Activated CD8-positive, alpha-beta memory T cell treated with anti-CD3 and anti-CD28 coated beads for 24 hours (primary cell): ENCODE data around the gene ANKLE1.
A peak's percentile ranks its signal among the peaks of the same experiment; 100 is the strongest.

Source experiments
- DNase-seq: peaks from one replicate; pipeline ENCODE4 v3.0.0-alpha.2; 2020

The ANKLE1 gene

GRCh38 chr19:17309198-17309964 lies 27.7 kb downstream of the ANKLE1 start, which contains the start of gene DDA1:
DDA1 (plus strand) TSS chr19:17309563; CDS start chr19:17309655, 92 bp downstream.
- peak; percentile 97 for DNase-seq

GRCh38 chr19:17309965-17310461 lies 28.3 kb downstream of the ANKLE1 start:
- no peak for DNase-seq

DNA sequence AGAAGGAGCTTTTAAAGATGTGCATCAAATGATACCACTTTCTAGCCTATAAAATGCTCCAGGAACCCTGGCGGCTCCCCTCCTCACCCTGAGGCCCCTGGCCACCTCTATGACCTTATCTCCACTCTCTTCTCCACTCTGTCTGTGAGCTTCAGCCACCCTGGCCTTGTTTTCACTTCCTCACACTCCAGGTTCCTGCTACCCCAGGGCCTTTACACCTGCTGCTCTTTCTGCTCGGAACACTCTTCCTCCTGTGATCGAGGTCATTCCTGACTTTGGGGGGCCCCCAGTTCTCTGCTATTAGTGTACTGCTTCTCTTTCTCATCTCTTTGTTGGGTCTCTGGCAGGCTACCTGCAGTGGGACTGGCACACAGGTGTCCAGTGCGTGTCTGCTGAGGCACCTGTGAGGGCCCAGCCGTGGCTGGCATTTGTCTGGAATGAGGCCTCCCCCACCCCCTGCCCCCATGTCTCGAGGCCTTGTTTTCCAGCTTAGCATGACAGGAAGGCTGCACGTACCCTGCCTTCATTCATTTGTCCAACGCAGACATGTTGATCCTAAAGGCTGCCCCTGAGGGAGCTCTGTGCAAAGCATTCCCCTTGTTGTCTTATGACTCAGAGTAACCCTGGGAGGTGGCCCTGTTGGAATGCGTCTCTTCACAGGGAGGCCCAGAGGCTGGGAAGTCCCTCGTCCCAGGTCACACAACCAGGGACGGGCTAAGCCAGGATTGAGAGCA lies 29.9 kb downstream of the ANKLE1 start:
- no peak for DNase-seq

DNA sequence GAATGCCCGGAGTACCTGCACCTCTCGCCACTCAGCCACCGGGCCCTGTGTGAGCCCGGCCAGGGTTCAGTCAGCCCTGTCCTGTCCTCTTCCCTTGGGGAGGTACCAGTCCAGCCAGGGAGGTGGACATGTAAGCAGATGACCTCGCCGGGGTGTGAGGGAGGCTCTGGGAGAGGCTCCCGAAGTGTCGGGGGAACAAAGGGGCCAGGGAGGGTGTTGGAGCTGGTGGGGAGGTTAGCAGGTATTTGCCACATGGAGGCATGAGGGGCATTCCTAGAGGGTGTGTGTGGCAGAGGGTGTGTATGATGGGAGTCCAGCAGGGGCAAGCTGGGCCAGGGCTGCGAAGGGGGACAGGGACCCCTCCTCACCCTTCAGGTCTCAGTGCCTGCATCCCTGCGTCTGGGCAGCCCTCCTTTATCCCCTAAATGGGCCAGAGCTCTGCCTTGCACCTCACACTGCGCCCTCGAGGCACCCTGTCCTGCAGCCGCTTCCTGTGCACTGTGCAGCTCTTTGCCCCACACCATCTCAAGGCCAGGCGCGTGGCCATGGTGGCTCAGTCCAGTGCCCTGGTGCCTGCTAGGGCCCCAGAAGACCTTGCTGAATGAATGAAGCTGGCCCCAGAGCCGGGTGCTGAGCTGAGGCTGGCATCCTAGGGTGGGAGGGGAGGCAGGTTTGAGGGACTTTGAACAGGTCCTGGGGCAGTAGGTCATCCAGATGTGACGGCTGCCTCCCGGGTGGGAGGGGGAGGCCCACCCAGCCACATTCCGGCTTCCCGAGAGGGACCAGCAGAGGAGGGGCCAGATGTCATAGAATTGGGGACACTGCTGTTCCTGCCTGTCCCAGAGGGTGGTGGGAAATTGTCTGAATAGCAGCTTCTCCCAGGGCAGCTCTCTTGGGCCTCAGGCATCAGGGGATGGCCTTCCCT lies 30.8 kb downstream of the ANKLE1 start:
- DNase-seq: no peak

- no peak for DNase-seq
These were observed 32.4 kb downstream of the ANKLE1 start for GRCh38 chr19:17314007-17314593.

DNA sequence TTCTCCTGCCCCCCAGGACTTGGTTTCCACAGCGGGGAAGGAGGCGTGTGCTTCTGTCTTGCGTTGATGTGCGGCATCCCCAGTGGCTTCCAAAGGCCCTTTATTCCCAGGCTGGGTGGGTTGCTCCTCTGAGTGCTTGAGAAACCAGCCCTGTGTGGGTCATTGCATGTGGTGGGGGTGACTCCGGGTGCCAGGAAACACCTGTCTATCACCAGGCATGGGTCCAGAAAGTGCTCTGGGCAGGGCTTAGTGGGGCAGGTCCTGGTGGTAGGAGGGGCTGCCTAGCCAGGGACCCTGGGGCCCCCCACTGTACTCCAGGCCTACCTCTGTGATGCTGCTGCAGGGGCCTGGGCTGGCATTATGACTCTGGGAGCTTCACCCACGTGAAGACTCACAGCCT lies 37.3 kb downstream of the ANKLE1 start:
- DNase-seq: no peak

DNA sequence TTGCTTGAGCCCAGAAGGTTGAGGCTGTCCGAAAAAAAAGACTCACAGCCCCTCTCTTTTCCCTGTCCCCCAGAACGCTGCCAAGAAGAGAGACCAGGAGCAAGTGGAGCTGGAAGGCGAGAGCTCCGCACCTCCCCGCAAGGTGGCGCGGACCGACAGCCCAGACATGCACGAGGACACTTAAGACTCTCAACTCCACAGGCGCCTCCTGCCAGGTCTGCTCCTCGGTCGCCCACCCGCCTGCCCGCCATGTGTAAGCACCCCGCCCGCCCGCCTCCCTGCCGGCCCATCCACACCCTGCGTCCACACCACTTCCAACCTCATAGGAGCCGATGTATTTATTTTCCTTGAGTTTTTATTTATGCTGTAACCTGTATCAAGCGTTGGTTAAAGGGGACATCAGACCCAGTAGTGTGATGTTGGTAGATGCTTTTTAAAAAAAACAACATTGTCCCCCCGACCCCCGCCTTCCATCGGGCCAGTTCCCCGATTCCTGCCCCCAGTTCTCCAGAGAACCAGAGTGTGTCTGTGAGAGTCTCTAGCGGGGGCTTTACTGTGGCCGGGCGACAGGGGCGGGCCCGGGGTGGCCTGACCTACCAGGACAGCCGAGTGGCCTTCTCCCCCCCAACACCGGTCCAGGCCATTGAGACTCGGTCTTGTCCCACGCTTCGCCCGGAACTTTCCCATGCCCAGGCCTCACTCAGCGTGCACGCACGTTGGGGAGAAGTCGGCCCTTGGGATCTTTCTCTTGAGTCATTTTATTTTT lies 38.0 kb downstream of the ANKLE1 start:
- no peak for DNase-seq

GRCh38 chr19:17320435-17320834 lies 38.7 kb downstream of the ANKLE1 start:
- DNase-seq: no peak

GRCh38 chr19:17321655-17322489 lies 40.2 kb downstream of the ANKLE1 start:
- DNase-seq: no peak

DNA sequence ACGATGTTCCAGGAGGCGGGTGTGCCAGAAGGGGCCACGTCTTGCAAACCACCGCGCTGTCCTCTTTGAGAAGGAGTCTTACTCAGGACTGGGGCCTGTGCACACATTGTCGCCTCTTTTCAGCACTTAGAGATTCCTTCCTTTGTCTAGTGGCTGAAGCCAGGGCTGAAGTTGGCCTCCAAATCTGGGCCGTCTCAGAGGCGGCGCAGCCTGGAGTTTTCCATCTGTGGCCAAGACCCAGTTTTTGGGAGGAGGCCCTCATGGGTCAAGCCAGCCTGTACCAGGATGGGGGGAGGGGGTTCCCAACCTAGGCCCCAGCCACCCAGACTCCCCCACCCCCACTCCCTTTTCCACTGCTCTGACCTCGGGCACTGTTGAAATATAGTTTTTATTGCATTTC lies 41.2 kb downstream of the ANKLE1 start:
- no peak for DNase-seq

DNA sequence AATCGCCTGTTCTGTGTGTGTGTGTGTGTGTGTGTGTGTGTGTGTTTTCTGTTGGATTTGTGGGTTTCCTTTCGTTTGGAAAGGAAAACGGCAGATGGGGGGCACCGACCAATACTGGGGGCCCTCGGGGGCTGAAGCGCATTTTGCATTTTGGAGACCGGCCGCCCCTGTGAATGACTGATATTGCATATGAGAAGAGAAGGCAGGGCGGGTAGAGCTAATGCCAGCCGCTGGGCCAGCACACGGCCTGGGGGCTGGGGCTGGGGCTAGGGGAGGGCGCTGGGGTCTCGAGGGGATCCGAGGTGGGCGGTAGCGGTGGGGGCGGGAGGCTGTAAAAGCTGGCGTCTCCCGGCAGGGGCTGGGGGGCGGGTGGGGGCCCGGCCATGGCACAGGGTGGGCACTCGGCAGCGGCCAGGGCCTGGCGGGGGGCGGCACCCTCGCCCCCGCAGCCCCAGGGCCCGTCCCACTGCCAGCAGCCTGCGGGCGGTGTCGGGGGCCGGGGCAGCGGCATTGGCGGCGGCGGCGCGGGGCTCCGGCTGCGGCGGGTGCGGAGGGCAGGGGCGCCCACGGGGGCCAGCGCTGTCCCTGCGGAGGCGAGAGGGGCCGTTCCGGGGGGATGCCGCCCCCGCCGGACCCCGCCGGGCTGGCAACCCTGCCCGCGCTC lies 41.7 kb downstream of the ANKLE1 start:
- DNase-seq: no peak

DNA sequence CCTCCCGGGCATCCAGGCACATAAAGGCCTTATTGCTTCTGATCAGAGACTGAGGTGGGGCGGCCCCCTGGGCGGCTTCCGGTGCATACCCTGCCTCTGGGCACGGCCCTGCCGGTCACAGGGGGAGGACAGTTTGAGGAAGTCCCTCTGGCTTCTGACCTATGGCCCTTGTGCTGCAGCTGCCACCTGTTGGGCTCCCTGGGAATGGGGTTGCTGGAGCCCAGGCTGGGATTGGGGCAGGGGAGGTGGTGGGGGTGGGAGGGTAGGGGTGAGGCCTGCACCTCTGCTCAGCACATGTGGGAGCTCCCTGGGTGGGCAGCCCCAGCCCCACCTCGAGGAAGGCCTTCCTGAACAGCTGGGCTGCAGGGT lies 42.2 kb downstream of the ANKLE1 start:
- DNase-seq: no peak

- DNase-seq: no peak
These were observed 42.8 kb downstream of the ANKLE1 start for GRCh38 chr19:17324357-17325114.

GRCh38 chr19:17325133-17325532 lies 43.4 kb downstream of the ANKLE1 start:
- DNase-seq: no peak

DNA sequence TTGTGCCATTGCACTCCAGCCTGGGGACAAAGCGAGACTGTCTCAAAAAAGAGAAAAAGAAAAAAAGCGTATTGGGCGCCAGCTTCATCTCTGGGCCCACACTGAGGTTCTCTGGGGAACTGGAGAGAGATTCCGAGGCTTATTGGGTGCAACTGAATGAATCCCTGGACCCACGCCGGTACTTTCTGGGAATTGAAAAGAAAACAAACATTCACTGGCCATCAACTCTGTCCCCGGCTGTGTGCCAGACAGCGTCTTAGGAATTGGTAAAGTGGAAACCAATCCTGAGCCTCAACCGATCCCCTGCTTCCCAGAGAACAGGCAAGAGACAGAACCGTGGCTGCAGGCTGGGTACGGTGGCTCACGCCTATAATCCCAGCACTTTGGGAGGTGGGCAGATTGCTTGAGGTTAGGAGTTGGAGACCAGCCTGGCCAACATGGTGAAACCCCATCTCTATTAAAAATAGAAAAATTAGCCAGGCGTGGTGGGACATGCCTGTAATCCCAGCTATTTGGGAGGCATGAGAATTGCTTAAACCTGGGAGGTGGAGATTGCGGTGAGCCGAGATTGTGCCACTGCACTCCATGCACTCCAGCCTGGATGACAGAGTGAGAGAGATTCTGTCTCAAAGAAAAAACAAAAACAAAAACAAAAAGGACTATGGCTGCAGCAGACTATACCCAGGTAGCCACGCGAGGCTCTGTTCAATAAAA lies 44.3 kb downstream of the ANKLE1 start:
- DNase-seq: no peak

DNA sequence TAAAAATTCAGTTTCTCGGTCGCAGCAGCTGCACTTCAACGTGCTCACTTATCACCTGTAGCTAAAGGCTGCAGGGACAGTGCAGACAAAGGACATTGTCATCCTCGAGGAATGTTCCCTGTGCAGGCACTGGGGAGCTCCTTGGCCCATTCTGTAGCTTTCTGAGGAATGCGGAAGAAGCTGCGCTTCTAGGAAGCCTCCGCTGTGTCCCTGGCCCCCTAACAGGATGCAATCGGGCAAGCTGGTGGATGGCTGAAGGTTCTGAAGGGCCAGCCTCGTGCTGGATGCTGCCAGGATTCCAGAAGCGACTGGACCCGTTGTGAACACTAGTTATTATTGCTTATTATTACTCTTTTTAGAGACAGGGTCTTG lies 44.9 kb downstream of the ANKLE1 start:
- no peak for DNase-seq

DNA sequence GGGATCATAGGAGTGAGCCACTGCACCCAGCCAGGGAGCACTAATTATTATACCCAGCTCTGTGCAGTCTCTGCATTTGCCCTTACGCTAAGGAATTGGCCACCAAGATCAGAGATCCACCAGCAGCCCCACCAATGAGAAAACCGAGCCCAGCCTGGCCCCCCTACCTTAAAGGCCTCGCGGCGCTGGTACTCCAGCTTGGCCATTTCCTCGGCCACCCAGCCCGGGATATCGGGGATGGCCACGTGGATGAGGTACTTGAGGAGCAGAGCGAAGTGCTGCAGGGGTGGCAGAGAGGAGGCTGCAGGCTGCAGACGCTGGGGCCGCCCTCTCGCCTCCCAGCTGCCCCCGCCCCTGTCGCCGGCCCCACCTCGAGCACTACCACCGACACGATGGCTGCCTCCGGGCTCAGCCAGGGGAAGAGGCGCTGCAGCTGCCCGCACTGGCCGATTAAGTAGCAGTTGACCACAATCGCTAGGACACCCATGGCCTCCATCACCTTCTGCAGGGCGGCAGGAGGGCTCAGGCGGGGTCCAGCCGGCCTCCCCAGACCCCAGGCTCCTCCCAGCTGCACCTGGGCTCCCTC lies 45.5 kb downstream of the ANKLE1 start:
- DNase-seq: no peak
